HG02981 (cell line): ENCODE data around the gene NFATC1.
A peak's percentile ranks its signal among the peaks of the same experiment; 100 is the strongest.

Experiments used
- ATAC-seq: cut with Tn5 transposase; IDR thresholded peaks from one replicate; pipeline ENCODE4 v1.9.1; 2021; ENCODE audit warnings: mild to moderate bottlenecking, moderate library complexity; ENCODE audit not compliant: unreplicated experiment

NFATC1 gene

GRCh38 chr18:79402977-79403722 is 7.4 kb downstream of the NFATC1 start:
- ATAC-seq: no peak

GRCh38 chr18:79403723-79404566 is 8.2 kb downstream of the NFATC1 start:
- no peak for ATAC-seq

- ATAC-seq: no peak
These were observed 8.8 kb downstream of the NFATC1 start for GRCh38 chr18:79404567-79404910.

GRCh38 chr18:79405019-79405780 is 9.5 kb downstream of the NFATC1 start:
- ATAC-seq: no peak

- ATAC-seq: peak; percentile 69
These were observed 10.2 kb downstream of the NFATC1 start for GRCh38 chr18:79405781-79406575.

- ATAC-seq: no peak
These were observed 11.0 kb downstream of the NFATC1 start for GRCh38 chr18:79406708-79407107.

GRCh38 chr18:79409313-79409712 is 13.6 kb downstream of the NFATC1 start:
- no peak for ATAC-seq

GRCh38 chr18:79410171-79410641 is 14.5 kb downstream of the NFATC1 start:
- no peak for ATAC-seq

GRCh38 chr18:79410731-79411613 is 15.2 kb downstream of the NFATC1 start:
- ATAC-seq: no peak

- no peak for ATAC-seq
These were observed 16.1 kb downstream of the NFATC1 start for GRCh38 chr18:79411614-79412526.

GRCh38 chr18:79413025-79413424 is 17.3 kb downstream of the NFATC1 start:
- ATAC-seq: no peak

- ATAC-seq: no peak
These were observed 17.7 kb downstream of the NFATC1 start for GRCh38 chr18:79413426-79413825.

GRCh38 chr18:79413901-79414300 is 18.2 kb downstream of the NFATC1 start:
- ATAC-seq: no peak

GRCh38 chr18:79416022-79416676 is 20.4 kb downstream of the NFATC1 start:
- no peak for ATAC-seq

GRCh38 chr18:79416677-79417052 is 20.9 kb downstream of the NFATC1 start:
- no peak for ATAC-seq

GRCh38 chr18:79418236-79418635 is 22.5 kb downstream of the NFATC1 start:
- ATAC-seq: no peak

- ATAC-seq: no peak
These were observed 22.9 kb downstream of the NFATC1 start for GRCh38 chr18:79418642-79419041.
